Sigmoid colon (tissue), 7 donors: ENCODE results near the gene OTC. TPM values are rescaled to one million over a fixed set of nuclear protein-coding genes. Genes with fewer than 3 reads are reported as not detected.

ENCODE experiments used
- DNase-seq: peaks from one replicate; pipeline ENCODE4 v3.0.0-alpha.2; 2019
- H3K27ac ChIP-seq, 4 donors: fragments of 200-600 bp; sonication (generic); one replicate each; pipeline ENCODE4 v1.5.1; 2016 to 2019; ENCODE audit warnings: mild to moderate bottlenecking in 1 of 4
- H3K27me3 ChIP-seq, 3 donors: fragments of 200-600 bp; sonication (generic); one replicate each; pipeline ENCODE4 v1.5.1; 2019; ENCODE audit warnings: mild to moderate bottlenecking in 1 of 3
- H3K36me3 ChIP-seq, 4 donors: fragments of 200-600 bp; sonication (generic); one replicate each; pipeline ENCODE4 v1.5.1; 2016 to 2019
- H3K4me1 ChIP-seq, 4 donors: fragments of 200-600 bp; sonication (generic); one replicate each; pipeline ENCODE4 v1.5.1; 2017 to 2019
- H3K4me3 ChIP-seq, 4 donors: fragments of 200-600 bp; sonication (generic); one replicate each; pipeline ENCODE4 v1.5.1; 2017 to 2019; ENCODE audit warnings: mild to moderate bottlenecking in 2 of 4, moderate library complexity in 1 of 4
- H3K9me3 ChIP-seq, 4 donors: fragments of 200-600 bp in 3 of 4; sonication (generic) in 3 of 4; one replicate each; pipeline versions ENCODE4 v1.5.1 to v1.6.1; 2013 to 2019
- CTCF ChIP-seq, 4 experiments: fragments of 450-650 bp in 3 of 4; fragments of 200-600 bp in 1 of 4; IDR thresholded peaks; one replicate each; pipeline ENCODE4 v1.5.1; 2016 to 2019; ENCODE audit warnings: antibody characterized with exemption in 4 of 4, mild to moderate bottlenecking in 3 of 4, moderate library complexity in 2 of 4
- EP300 ChIP-seq, 4 donors: sonication (generic); formaldehyde crosslinking; IDR thresholded peaks; one replicate each; pipeline ENCODE4 v1.6.1; 2017; ENCODE audit warnings: antibody characterized with exemption in 4 of 4
- POLR2A ChIP-seq, 2 donors: fragments of 450-650 bp; IDR thresholded peaks; one replicate each; pipeline ENCODE4 v1.6.1; 2016; ENCODE audit warnings: antibody characterized with exemption in 2 of 2, mild to moderate bottlenecking in 2 of 2, moderate library complexity in 2 of 2
- POLR2AphosphoS5 ChIP-seq, 4 donors: sonication (generic); formaldehyde crosslinking; IDR thresholded peaks; one replicate each; pipeline ENCODE4 v1.6.1; 2017; ENCODE audit warnings: antibody characterized with exemption in 4 of 4
- WGBS, 2 donors: extraction: QIAGEN DNeasy Blood & Tissue Kit; methylation state at CpG; one replicate each; pipeline ENCODE4 v1.1.7; 2013; 5-methylcytosine and 5-hydroxymethylcytosine counted together
- intact Hi-C: fragments of 100-400 bp; cut with DNase I; formaldehyde crosslinking; loops from one replicate; pipeline ENCODE4 v1.15.1; 2023
- polyA plus RNA-seq, 3 donors: library from polyadenylated mRNA; stranded (reverse); fragments of 200-250 nt; gene quantifications; one replicate each; pipeline ENCODE4 v1.2.3, GENCODE V29; 2013
- total RNA-seq, 4 donors: library from RNA; depleted of rRNA; stranded (reverse); fragments of >200 nt; gene quantifications; one replicate each; pipeline ENCODE4 v1.1.0, GENCODE V29; 2016
- donor health status: healthy with polysubstance abuse.
- donor health status: Bipolar disorder and iron deficiency.
- donor health status: healthy.

The OTC gene
- total and polyA plus RNA-seq, 7 donors = 0.49 to 5.3 (median 3.1) TPM; not detected in 1

GRCh38 chrX:38326086-38326485 is 26.3 kb upstream of the OTC start:
- Histone ChIP-seq H3K27me3 (peaks cover 0 to 3% (median 0%) of the 10 kb centered on the region in 3 donors), H3K9me3 (no peaks in the 10 kb centered on the region), H3K27ac (peak overlapping the region; percentile 83 to 92 (median 86)), H3K4me1 (peaks cover 0 to 10% (median 0%) of the 10 kb centered on the region in 4 donors), H3K36me3 (no peaks in the 10 kb centered on the region), H3K4me3 (peak overlapping the region in 3 of 4 donors; percentile 64 to 68 (median 65))
- intact Hi-C loops = loop anchor here (2.0 to 10.0 kb wide), 5 partner anchors 111 to 1786 kb away; partner anchors contain the start of genes DYNLT3 and TSPAN7
- DNase-seq = no peak
- TF ChIP-seq CTCF (IDR thresholded peaks at IDR 0.05) (no peak), POLR2AphosphoS5 (IDR thresholded peaks at IDR 0.05) (no peak), EP300 (IDR thresholded peaks at IDR 0.05) (no peak), POLR2A (IDR thresholded peaks at IDR 0.05) (no peak)
- WGBS, 2 donors = 20 to 62% methylated on average over 3 of the region's 3 CpGs

GRCh38 chrX:38327007-38327774 is 25.2 kb upstream of the OTC start, which contains the start of gene RPGR:
TSS of gene RPGR (minus strand) at chrX:38327509. CDS start at chrX:38327367, 142 bp downstream.
- intact Hi-C loops = loop anchor here (2.0 to 10.0 kb wide), 5 partner anchors 112 to 1785 kb away; partner anchors contain the start of genes DYNLT3 and TSPAN7
- Histone ChIP-seq H3K9me3 (no peaks in the 10 kb centered on the region), H3K4me3 (peak within 1 kb of the TSS; percentile 48 to 68 (median 64)), H3K27me3 (peaks cover 0 to 3% (median 0%) of the 10 kb centered on the region in 3 donors), H3K27ac (peak within 1 kb of the TSS; percentile 83 to 92 (median 86)), H3K36me3 (no peaks in the 10 kb centered on the region), H3K4me1 (peaks cover 0 to 10% (median 0%) of the 10 kb centered on the region in 4 donors)
- 0 to 1% methylated on average over 67 of the region's 67 CpGs for WGBS, 2 donors
- TF ChIP-seq POLR2A (IDR thresholded peaks at IDR 0.05) (no peak), CTCF (IDR thresholded peaks at IDR 0.05) (peak; percentile 64 to 72 (median 67)), POLR2AphosphoS5 (IDR thresholded peaks at IDR 0.05) (peak in 3 of 4 donors; percentile 45 to 78 (median 68)), EP300 (IDR thresholded peaks at IDR 0.05) (no peak)
- peak; percentile 97 for DNase-seq

- DNase-seq = no peak
- no peaks in the 10 kb centered on the region for H3K36me3 ChIP-seq
- H3K4me1 ChIP-seq = peaks cover 0 to 10% (median 0%) of the 10 kb centered on the region in 4 donors
- no peaks in the 10 kb centered on the region for H3K9me3 ChIP-seq
- 4 to 15% methylated on average over 4 of the region's 4 CpGs for WGBS, 2 donors
- peak overlapping the region; percentile 83 to 92 (median 86) for H3K27ac ChIP-seq
- H3K4me3 ChIP-seq = peak overlapping the region; percentile 48 to 68 (median 64)
- peaks cover 0 to 3% (median 0%) of the 10 kb centered on the region in 3 donors for H3K27me3 ChIP-seq
- intact Hi-C loops = loop anchor here (2.0 to 10.0 kb wide), 5 partner anchors 113 to 1785 kb away; partner anchors contain the start of genes DYNLT3 and TSPAN7
- TF ChIP-seq POLR2AphosphoS5 (IDR thresholded peaks at IDR 0.05) = no peak
- TF ChIP-seq CTCF (IDR thresholded peaks at IDR 0.05) = no peak
- TF ChIP-seq EP300 (IDR thresholded peaks at IDR 0.05) = no peak
- no peak for TF ChIP-seq POLR2A (IDR thresholded peaks at IDR 0.05)
These were observed 24.7 kb upstream of the OTC start for GRCh38 chrX:38327775-38328081.

GRCh38 chrX:38332505-38332904 is 19.9 kb upstream of the OTC start:
- H3K4me1 ChIP-seq = peaks cover 0 to 4% (median 0%) of the 10 kb centered on the region in 4 donors
- H3K27ac ChIP-seq = no peak overlapping the region
- H3K9me3 ChIP-seq = no peaks in the 10 kb centered on the region
- DNase-seq = no peak
- no peak overlapping the region for H3K4me3 ChIP-seq
- intact Hi-C loops = no loop called here
- TF ChIP-seq POLR2A (IDR thresholded peaks at IDR 0.05) = no peak
- TF ChIP-seq POLR2AphosphoS5 (IDR thresholded peaks at IDR 0.05) = no peak
- TF ChIP-seq EP300 (IDR thresholded peaks at IDR 0.05) = no peak
- no peak for TF ChIP-seq CTCF (IDR thresholded peaks at IDR 0.05)
- H3K36me3 ChIP-seq = no peaks in the 10 kb centered on the region
- H3K27me3 ChIP-seq = peaks cover 0 to 2% (median 0%) of the 10 kb centered on the region in 3 donors
